Measurements from ENCODE around the gene TMEM163.

Gene TMEM163

GRCh38 chr2:134417968-134418582, 300.7 kb downstream of the TMEM163 start:
- H3K9me3 Mint-ChIP-seq = no peaks in the 10 kb centered on the region
- no peak overlapping the region for H3K4me3 Mint-ChIP-seq
- H3K27ac Mint-ChIP-seq = no peak overlapping the region
- peaks cover 3% of the 10 kb centered on the region for H3K4me1 Mint-ChIP-seq (ENCODE audit: low read depth)
- peaks cover 66% of the 10 kb centered on the region for H3K36me3 Mint-ChIP-seq (ENCODE audit: low read depth)
- no peak for DNase-seq
- H3K27me3 Mint-ChIP-seq = no peaks in the 10 kb centered on the region

DNA sequence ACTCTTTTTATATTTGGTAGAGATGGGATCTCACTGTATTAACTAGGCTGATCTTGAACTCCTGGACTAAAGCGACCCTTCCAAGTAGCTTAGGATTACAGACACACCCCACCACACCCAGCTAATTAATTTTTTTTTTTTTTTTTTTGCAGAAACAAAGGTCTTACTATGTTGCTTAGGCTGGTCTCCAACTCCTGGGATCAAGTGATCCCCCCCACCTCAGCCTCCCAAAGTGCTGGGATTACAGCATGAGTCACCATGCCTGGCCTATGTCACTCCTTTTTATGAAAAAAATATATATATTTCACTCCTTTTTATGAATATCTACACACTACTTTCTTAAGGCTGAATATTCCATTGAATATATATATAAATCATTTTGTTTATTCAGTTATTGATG, 302.2 kb downstream of the TMEM163 start:
- Mint-ChIP-seq H3K36me3 (ENCODE audit: low read depth) (peaks cover 59% of the 10 kb centered on the region), H3K4me3 (no peak overlapping the region), H3K9me3 (no peaks in the 10 kb centered on the region), H3K27me3 (no peaks in the 10 kb centered on the region), H3K4me1 (ENCODE audit: low read depth) (peaks cover 10% of the 10 kb centered on the region), H3K27ac (no peak overlapping the region)
- DNase-seq = no peak

DNA sequence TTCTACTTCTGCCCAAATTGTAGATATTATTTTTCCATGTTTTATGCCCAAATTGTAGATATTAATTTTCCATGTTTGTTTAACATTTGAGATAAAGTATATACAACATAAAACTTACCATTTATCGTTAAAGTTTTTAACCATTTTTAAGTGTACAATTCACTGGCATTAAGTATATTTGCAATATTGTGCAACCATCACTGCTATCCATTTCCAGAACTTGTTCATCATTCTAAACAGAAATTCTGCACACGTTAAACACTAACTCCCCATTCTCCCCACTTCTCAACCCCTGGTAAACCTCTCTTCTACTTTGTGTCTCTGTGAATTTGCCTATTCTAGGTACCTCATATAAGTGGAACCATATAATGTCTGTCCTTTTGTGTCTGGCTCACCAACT, 302.8 kb downstream of the TMEM163 start:
- Mint-ChIP-seq H3K36me3 (ENCODE audit: low read depth) (peaks cover 59% of the 10 kb centered on the region), H3K27ac (peak overlapping the region; percentile 5), H3K27me3 (no peaks in the 10 kb centered on the region), H3K4me3 (no peak overlapping the region), H3K9me3 (no peaks in the 10 kb centered on the region), H3K4me1 (ENCODE audit: low read depth) (peaks cover 16% of the 10 kb centered on the region)
- DNase-seq = no peak

- Mint-ChIP-seq H3K4me3 (no peak overlapping the region), H3K27ac (no peak overlapping the region), H3K27me3 (no peaks in the 10 kb centered on the region), H3K9me3 (no peaks in the 10 kb centered on the region), H3K4me1 (ENCODE audit: low read depth) (peaks cover 35% of the 10 kb centered on the region), H3K36me3 (ENCODE audit: low read depth) (peaks cover 54% of the 10 kb centered on the region)
- no peak for DNase-seq
Measured at GRCh38 chr2:134413912-134414311, 304.9 kb downstream of the TMEM163 start.

DNA sequence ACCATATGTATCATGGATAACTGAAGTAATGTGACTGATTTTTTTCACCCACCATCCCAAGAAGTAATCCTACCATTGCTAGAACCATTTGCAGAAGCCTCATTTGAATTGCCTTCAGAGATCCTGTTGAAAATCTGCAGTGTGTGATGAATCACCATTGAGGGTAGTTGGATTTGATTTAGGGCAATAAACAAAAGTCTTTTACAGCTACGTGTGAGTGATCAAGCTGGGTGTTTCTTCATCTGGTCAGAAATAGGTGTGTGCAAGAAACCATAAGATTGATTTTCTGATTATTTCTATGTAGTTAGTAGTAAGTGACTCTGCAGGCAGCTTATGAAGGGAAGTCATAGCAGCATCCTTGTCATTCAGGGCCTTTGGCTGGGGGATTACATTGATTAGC, 305.4 kb downstream of the TMEM163 start:
- Mint-ChIP-seq H3K36me3 (ENCODE audit: low read depth) (peaks cover 51% of the 10 kb centered on the region), H3K4me1 (ENCODE audit: low read depth) (peaks cover 38% of the 10 kb centered on the region), H3K4me3 (no peak overlapping the region), H3K27ac (no peak overlapping the region), H3K9me3 (no peaks in the 10 kb centered on the region), H3K27me3 (no peaks in the 10 kb centered on the region)
- DNase-seq = no peak

DNA sequence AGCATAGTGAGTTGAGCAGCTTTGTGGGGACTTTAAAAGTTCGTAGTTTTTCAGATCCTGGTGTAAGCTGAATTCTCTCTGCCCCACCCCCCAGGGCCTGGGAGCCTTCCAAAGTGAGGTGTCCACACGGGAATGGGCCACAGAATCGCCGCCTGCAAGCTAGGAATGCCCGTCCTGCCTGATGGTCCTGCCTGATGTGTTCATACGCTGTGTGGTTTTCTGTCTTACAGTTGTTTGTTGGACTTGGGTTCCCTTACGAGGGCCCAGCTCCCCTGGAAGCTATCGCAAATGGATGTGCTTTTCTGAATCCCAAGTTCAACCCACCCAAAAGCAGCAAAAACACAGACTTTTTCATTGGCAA, 306.2 kb downstream of the TMEM163 start:
- Mint-ChIP-seq H3K4me1 (ENCODE audit: low read depth) (peaks cover 44% of the 10 kb centered on the region), H3K4me3 (no peak overlapping the region), H3K36me3 (ENCODE audit: low read depth) (peaks cover 50% of the 10 kb centered on the region), H3K27ac (no peak overlapping the region), H3K9me3 (no peaks in the 10 kb centered on the region), H3K27me3 (no peaks in the 10 kb centered on the region)
- DNase-seq = no peak

DNA sequence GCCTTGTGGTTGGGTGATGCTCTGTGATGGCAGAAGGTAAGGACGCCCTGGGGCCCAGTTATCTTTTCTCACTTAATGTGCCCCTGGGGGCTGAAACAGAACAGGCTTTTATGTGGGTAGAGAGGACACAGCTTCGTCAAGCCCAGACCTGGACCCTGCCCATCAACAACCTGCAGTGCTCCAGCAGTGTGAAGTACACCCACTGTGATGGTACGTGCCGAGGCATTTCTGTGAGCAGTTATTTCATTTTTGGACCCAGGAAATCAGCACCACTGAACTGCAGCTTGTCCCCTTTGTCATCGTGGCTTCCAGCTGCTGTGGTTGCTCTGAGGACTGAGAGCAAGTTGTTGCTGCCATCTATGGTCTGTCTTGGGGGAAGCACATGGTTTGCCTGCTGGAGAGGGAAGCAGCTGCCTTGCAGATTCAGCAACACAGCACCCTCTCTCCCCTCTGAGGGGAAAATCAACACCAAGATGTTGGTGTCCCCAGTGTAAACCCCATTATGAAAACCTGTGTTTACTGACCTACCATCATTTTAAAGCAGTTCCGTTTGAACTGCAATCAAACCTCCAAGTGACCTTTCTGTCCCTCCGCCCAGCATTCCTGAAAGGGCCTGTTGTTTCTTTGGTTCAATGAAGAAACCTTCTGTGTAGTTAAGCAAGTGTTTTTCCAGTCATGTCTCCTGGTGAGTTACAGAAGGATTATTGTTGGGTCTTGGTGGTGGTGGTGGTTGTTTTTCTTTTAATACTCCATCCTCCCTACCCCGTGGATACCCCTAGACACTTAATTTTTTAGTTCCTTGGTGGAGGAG, 306.8 kb downstream of the TMEM163 start:
- Mint-ChIP-seq H3K36me3 (ENCODE audit: low read depth) (peaks cover 50% of the 10 kb centered on the region), H3K4me1 (ENCODE audit: low read depth) (peaks cover 50% of the 10 kb centered on the region), H3K4me3 (no peak overlapping the region), H3K27me3 (no peaks in the 10 kb centered on the region), H3K9me3 (no peaks in the 10 kb centered on the region), H3K27ac (peak overlapping the region; percentile 52)
- peak; percentile 70 for DNase-seq

DNA sequence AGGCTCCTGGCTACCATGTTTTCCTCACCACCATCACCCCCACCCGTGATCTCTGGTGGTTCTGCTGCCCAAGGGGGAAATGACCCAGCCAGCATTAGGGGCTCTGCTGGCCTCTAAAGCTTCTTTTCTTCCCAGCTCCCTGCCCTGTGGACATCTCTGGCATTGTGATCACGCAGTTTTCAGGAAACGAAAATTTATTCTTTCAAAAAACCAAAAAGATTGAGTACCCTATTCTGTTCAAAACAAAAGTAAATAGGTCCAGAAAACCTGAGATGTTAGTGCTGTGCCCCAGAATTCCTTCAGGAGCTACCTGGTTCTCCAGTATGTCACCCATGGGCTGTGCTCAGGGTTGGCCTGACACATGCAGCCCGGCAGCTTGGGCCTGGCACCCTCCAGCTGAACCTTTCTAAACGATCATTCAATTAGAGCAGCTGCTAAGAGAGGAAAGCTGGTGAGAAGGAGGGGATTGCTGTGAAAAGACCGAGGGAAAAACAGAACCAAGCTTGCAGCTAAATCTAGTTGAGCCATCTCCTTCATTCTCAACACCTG, 307.4 kb downstream of the TMEM163 start:
- H3K4me1 Mint-ChIP-seq (ENCODE audit: low read depth) = peaks cover 55% of the 10 kb centered on the region
- no peaks in the 10 kb centered on the region for H3K9me3 Mint-ChIP-seq
- no peak overlapping the region for H3K4me3 Mint-ChIP-seq

DNA sequence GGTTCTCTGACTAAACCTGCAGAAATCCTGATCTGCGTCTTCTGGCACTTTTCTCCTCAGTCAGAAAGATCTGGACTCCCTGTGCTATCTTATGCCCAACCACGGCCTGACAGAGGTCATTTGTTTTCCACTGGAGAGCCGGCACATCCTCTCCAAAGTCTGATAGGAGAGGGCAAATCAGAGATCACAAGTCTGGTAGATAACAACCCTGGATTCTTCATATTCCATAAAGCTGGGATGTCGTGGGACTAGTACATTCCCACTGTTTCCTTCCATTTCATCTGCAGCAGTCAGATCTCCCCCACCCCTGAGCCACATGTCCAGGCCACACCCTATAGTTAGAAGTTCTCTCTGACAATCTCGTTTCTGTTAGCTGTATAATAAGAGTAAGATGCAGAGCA, 308.0 kb downstream of the TMEM163 start:
- no peak overlapping the region for H3K27ac Mint-ChIP-seq
- H3K4me3 Mint-ChIP-seq = no peak overlapping the region
- peaks cover 53% of the 10 kb centered on the region for H3K36me3 Mint-ChIP-seq (ENCODE audit: low read depth)
- H3K27me3 Mint-ChIP-seq = no peaks in the 10 kb centered on the region
- no peak for DNase-seq
- peaks cover 58% of the 10 kb centered on the region for H3K4me1 Mint-ChIP-seq (ENCODE audit: low read depth)
- no peaks in the 10 kb centered on the region for H3K9me3 Mint-ChIP-seq

More for the DNA sequence above, 307.4 kb downstream of the TMEM163 start:
- peaks cover 52% of the 10 kb centered on the region for H3K36me3 Mint-ChIP-seq (ENCODE audit: low read depth)
- DNase-seq = no peak
- H3K27me3 Mint-ChIP-seq = no peaks in the 10 kb centered on the region
- peak overlapping the region; percentile 52 for H3K27ac Mint-ChIP-seq

DNA sequence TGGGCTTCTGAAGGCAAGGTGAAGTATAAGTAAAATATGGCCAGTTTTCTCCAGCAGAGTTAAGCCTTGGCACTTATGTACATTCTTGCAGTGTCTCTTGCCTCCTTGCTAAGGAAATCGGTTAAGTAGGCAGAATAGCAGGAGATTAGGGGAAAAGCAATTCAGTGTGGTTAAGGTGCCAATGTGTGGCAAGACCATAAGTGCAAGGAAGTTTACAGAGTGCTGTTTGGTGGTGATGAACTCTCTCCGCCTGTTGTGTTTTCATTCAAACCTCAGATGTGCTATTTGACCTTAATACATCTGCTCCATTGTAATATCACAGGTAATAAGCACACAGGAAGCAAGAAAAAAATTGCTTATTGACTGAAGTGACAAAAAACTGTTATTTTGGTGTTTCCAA, 308.8 kb downstream of the TMEM163 start:
- peaks cover 60% of the 10 kb centered on the region for H3K4me1 Mint-ChIP-seq (ENCODE audit: low read depth)
- no peaks in the 10 kb centered on the region for H3K27me3 Mint-ChIP-seq
- H3K36me3 Mint-ChIP-seq (ENCODE audit: low read depth) = peaks cover 52% of the 10 kb centered on the region
- no peak overlapping the region for H3K4me3 Mint-ChIP-seq
- H3K27ac Mint-ChIP-seq = no peak overlapping the region
- H3K9me3 Mint-ChIP-seq = no peaks in the 10 kb centered on the region
- DNase-seq = no peak

DNA sequence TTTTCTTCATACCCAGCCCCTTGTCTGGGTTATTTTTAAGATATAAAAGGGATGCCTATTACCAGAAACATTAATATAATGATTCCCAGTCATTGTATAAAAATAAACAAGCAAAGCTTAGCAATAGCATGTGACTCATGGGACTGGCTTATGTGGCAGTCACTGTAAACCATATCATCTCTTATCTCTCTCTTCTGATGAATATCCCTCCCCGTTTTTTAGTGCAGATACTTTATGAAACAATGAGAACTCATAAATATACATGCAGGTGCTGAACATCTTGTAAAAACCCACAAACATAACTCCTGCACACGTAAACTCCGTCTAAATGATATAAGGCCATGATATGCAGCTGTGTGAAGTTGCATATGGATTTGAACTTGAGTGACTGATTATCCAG, 310.0 kb downstream of the TMEM163 start:
- Mint-ChIP-seq H3K27ac (no peak overlapping the region), H3K36me3 (ENCODE audit: low read depth) (peaks cover 52% of the 10 kb centered on the region), H3K4me3 (no peak overlapping the region), H3K4me1 (ENCODE audit: low read depth) (peaks cover 60% of the 10 kb centered on the region), H3K9me3 (no peaks in the 10 kb centered on the region), H3K27me3 (no peaks in the 10 kb centered on the region)
- no peak for DNase-seq

- H3K27ac Mint-ChIP-seq = peak overlapping the region; percentile 38
- no peak overlapping the region for H3K4me3 Mint-ChIP-seq
- peaks cover 52% of the 10 kb centered on the region for H3K36me3 Mint-ChIP-seq (ENCODE audit: low read depth)
- H3K27me3 Mint-ChIP-seq = no peaks in the 10 kb centered on the region
- peaks cover 60% of the 10 kb centered on the region for H3K4me1 Mint-ChIP-seq (ENCODE audit: low read depth)
- no peaks in the 10 kb centered on the region for H3K9me3 Mint-ChIP-seq
- no peak for DNase-seq
Measured at GRCh38 chr2:134408386-134408785, 310.4 kb downstream of the TMEM163 start.

DNA sequence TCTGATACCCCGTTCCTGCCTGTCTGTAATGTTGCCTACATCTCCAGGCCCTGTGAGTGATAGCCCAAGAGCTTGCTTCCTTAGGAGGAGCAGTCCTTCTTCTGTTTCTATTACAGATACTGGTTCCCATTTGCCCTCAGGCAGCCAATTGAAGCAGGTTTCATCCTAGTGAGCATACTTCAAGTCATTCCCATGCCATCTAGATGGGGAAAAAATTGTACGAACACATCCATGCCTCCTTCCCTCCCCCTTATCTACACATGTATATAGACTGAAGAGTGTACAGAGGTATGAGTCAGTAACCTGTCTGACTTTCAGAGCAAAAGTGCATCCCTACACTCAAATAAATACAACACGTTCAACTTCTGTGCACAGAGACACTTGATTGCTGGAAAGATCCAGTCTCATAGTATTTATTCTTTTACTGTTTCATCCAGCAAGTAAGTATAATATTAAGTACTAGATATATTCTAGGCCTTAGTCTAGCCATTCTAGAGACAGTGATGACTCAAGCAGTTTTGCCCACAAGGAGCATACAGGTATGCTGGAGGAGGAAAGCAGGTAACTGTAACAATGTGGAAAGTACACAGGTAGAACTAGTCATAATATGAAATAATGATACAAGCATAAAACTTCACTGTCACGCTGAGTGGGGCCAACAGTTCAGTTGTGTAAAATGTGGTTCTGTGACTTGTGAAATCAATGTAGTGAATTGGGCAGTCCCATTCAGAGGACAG, 311.5 kb downstream of the TMEM163 start:
- peak overlapping the region; percentile 61 for H3K27ac Mint-ChIP-seq
- H3K4me1 Mint-ChIP-seq (ENCODE audit: low read depth) = peaks cover 60% of the 10 kb centered on the region
- peaks cover 57% of the 10 kb centered on the region for H3K36me3 Mint-ChIP-seq (ENCODE audit: low read depth)
- DNase-seq = no peak
- no peaks in the 10 kb centered on the region for H3K9me3 Mint-ChIP-seq
- no peaks in the 10 kb centered on the region for H3K27me3 Mint-ChIP-seq
- no peak overlapping the region for H3K4me3 Mint-ChIP-seq

DNA sequence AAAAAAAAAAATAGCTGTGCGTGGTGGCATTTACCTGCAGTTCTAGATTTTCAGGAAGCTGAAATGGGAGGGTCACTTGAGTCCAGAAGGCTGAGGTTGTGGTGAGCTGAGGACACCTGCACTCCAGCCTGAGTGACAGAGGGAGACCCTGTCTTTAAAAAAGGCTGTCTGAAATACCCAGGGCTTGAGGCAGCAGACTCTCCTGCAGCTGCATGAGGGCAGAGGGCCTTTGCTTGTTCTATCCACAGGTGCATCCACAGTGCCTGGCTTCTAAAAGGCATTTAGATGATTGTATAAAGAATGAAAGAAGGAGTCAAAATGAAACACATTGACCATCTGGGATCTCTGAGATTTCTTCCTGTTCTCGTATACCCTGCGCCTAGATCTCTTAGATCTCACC, 312.1 kb downstream of the TMEM163 start:
- Mint-ChIP-seq H3K27me3 (no peaks in the 10 kb centered on the region), H3K36me3 (ENCODE audit: low read depth) (peaks cover 55% of the 10 kb centered on the region), H3K4me3 (no peak overlapping the region), H3K27ac (peak overlapping the region; percentile 61), H3K4me1 (ENCODE audit: low read depth) (peaks cover 54% of the 10 kb centered on the region), H3K9me3 (no peaks in the 10 kb centered on the region)
- no peak for DNase-seq

DNA sequence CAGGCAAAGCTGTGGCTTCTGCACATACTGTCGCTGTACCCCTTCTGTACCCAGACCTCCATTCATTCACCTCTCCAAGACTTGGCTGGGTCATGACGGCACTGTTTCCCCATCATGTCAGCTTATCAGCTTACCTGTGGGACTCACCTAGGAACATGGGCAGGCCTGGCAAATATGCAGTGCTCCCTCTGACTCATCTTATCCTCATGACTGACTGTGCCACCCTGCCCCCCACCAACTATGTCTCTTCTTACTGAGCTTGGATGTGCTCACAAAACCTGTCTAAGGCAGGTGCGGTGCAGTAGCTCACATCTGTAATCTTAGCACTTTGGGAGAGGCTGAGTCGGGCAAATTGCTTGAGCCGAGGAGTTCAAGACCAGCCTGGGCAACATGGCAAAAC, 312.5 kb downstream of the TMEM163 start:
- peaks cover 51% of the 10 kb centered on the region for H3K4me1 Mint-ChIP-seq (ENCODE audit: low read depth)
- peaks cover 55% of the 10 kb centered on the region for H3K36me3 Mint-ChIP-seq (ENCODE audit: low read depth)
- H3K9me3 Mint-ChIP-seq = no peaks in the 10 kb centered on the region
- no peak overlapping the region for H3K4me3 Mint-ChIP-seq
- no peak overlapping the region for H3K27ac Mint-ChIP-seq
- DNase-seq = no peak
- H3K27me3 Mint-ChIP-seq = no peaks in the 10 kb centered on the region

Measured in activated T-cell treated with anti-CD3 and anti-CD28 coated beads, Interleukin-2, amount 50 U/mL, for 24 hours (primary cell).